Kidney capillary endothelial cell (primary cell): Measurements from ENCODE around the gene FNDC3B.

Experiments used
- DNase-seq: peaks from one replicate; pipeline ENCODE4 v3.0.0-alpha.2; 2018; ENCODE audit warnings: low spot score

FNDC3B gene

GRCh38 chr3:172216911-172217310 lies 177.5 kb downstream of the FNDC3B start:
- DNase-seq = no peak

- DNase-seq = no peak
Measured at GRCh38 chr3:172217877-172218276, 178.5 kb downstream of the FNDC3B start.

DNA sequence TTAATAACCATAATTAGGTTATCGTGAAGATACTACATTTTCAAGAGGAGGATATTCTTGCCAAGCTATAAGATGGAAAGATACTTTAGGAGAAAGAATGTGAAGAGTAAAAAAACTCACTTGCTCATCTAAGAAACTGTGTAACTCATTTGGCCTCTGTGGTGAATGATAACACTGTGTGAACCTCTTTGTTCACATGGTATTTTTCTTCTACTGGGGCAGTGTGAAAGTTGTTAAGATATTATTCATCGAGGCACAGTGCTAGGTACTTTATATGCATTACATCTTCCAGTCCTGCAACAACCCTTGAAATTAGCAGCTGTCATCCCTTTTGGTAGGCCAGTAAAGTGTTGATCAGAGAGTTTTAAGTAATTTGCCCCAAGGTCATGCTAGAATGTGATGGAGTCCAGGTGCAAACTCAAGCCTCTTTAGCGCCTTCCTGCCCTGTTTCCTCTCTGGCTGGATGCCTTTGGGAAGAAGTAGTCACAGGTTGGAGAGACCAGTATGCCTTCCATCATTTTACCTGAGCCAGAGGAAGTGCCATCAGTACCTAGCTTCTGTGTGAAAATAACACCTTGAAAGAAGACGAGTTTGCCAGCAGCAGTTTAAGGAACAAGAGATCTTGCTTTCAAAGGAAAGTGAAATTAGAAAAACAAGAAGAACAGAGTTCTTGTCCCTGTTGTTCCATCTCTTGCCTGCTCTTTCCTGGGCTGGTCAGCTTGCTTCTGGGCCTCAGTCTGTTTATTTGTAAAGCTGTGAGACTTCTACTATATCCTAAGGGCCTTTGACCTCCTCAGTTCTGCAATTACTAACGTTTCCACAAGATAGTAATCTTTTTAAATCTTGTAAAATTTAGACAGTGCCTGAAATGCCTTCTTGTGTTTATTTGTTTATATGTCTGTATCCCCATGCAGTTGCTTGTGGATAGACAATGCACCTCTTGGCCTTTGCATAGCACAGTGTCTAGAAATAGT lies 179.3 kb downstream of the FNDC3B start:
- no peak for DNase-seq

GRCh38 chr3:172219750-172220149 lies 180.4 kb downstream of the FNDC3B start:
- DNase-seq = no peak

DNA sequence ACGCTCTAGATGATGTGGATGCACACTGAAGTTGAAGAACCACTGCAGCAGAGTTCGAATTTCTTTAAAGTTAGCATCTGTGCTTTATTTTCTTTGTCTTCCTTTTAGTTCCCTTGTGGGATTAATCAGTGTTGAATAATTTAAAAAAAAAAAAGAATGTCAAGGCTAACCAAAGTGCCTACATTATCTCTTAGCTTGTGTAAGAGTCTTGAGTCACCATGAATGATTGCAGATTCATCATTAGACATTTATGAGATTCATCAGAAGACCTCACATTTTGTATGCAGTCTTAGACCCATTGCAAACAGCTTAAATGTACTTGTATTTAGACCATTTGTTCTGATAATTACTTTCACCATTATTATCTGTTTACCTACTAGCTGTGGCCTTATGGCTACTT lies 182.2 kb downstream of the FNDC3B start:
- DNase-seq = no peak

DNA sequence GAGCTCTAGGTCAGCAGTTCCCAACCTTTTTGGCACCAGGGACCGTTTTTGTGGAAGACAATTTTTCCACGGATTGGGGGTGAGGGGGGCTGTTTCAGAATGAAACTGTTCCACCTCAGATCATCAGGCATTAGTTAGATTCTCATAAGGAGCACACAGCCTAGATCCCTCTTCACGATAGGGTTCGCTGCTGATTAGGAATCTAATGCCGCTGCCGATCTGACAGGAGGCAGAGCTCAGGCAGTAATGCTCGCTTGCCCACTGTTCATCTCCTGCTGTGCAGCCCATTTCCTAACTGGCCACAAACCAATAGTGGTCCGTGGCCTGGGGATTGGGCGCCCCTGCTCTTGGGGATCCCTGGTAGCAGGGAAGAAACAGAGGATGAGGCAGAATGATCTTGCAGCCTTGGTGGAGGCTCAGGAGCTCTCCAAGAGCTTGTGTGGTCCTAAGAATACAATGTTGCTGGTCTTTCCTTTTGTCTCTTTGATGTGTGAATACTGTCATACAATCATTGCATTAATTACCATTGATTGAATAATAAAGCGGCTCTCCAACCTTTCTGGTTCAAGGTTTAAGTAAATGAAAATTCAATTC lies 183.2 kb downstream of the FNDC3B start:
- no peak for DNase-seq

GRCh38 chr3:172223870-172224269 lies 184.5 kb downstream of the FNDC3B start:
- DNase-seq = no peak

GRCh38 chr3:172224560-172225214 lies 185.3 kb downstream of the FNDC3B start:
- no peak for DNase-seq

DNA sequence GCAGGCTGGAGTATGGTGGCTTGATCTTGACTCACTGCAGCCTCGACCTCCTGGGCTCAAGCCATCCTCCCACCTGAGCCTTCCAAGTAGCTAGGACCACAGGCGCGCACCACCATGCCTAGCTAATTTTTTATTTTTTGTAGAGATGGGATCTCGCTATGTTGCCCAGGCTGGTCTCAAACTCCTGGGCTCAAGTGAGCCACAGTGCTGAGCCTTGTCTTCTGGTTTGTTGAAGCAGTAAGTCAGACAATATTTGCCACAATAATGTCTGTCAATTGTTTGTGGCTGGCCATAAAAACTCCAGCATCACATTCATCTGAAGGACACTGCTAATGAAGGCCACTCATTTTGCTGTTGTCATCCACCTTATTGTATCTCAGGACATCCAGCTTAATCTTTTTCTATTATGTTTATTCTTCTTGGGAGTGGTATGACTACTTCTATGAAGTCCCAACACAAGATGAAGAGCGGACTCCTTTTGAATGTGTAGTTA lies 185.9 kb downstream of the FNDC3B start:
- no peak for DNase-seq

DNA sequence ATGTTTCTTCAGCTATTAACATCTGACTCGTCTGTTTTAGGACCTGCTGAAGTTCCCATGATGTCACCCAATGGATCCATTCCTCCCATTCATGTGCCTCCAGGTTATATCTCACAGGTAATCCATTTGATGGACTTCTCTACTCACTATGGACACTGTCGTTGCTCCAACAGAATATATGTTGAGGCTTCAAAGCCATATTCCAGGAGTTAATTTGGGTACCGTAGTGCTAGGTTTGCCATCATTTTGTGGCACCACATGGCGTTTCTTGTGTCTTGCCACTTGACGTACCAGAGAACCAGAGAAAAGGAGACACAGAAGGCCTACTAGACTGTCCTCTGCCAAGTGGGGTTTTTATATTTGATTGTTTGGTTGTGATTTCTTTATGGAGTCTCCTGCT lies 187.5 kb downstream of the FNDC3B start:
- no peak for DNase-seq

DNA sequence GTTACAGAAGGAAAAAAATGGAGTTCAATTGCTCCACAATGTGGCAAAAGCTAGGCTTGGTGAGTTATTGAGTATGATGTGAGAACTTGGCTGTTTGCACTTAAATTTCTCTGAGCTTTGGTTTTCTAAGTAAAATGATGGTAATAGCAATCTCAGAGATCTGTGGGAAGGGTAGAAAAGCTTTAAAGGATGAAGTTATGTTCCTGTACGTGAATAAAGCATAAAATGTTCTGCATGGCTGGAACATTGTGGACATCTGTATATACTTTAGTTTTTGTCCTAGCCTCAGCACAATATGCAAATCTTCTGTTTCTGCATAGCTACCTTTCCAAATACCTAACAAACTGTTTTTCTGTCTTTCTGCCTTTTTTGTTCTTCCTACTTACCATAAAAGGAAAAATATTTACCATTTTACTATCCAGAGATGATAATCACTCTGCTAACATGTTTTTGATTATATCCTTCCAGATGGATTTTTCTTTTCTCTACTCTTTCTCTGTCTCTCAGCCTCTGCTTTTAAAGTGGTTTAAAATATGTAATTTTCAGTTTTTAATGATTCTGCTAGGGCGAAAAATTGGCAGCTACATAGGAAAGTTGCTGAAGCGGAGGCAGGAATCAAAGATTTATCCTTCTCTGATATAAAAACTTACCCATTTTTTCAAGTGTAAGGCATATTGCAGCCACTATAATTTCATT lies 188.1 kb downstream of the FNDC3B start:
- no peak for DNase-seq

- no peak for DNase-seq
Measured at GRCh38 chr3:172228036-172228415, 188.6 kb downstream of the FNDC3B start.

DNA sequence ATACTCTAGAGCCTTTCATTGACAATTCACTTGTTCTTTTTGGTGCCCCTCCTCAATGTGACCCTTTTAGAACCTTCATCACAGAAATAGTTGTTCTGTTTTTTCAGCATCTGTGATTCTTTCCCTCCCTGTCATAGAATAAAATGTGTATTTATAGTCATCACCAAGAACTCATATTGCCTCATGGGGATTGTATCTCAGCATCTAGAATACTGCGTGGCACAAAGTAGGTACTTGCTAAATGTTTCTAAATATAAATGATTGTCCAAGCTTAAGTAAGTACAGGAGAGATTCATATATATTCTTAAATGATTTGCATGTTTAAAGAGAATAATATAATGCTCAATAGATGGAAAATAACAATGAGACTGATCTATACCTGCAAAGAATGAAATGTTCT lies 190.1 kb downstream of the FNDC3B start:
- DNase-seq = no peak

DNA sequence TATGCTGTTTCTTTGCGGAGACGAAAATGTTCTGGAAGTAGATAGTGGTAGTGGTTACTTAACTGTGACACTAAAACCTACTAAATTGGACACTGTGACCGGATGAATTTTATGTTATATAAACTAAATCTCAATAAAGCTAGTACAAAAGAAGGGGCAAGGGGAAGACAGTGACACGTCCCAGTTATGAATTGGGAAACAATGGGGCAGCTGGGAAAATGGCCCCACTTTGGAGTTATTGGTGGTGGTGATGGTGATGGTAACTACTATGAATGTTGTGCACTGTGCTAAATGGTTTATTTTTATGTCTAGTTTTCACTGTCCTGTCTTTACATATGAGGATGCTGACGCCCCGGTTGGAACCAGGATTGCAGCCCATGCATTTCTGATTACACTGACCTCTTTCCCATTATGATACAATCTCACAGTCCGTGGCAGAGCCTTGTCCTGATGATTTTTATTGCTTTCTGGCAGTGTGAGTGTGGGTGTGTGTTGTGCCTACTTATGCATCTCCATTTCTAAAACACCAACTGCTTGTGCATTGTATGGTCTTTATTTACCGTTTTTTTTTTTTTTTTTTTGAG lies 192.0 kb downstream of the FNDC3B start:
- no peak for DNase-seq

- no peak for DNase-seq
Measured at GRCh38 chr3:172232579-172233212, 193.3 kb downstream of the FNDC3B start.

- no peak for DNase-seq
Measured at GRCh38 chr3:172233474-172234277, 194.3 kb downstream of the FNDC3B start.

- DNase-seq = no peak
Measured at GRCh38 chr3:172235698-172236097, 196.3 kb downstream of the FNDC3B start.

- DNase-seq = no peak
Measured at GRCh38 chr3:172236771-172237742, 197.7 kb downstream of the FNDC3B start.

DNA sequence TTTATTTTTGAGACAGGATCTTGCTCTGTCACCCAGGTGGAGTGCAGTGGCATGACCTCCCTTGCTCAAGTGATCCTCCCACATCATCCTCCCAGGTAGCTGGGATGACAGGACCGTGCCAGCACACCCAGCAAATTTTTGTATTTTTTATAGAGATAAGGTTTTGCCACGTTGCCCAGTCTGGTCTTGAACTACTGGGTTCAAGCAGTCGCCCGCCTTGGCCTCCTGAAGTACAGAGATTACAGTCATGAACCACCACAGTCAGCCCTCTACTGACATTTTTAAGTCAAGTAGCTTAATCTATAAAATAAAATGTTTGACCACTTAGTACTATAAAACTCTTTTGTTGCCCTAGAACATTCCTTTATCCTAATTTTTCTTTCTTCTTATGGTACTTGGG lies 198.8 kb downstream of the FNDC3B start:
- no peak for DNase-seq
